GM21390 (cell line): ENCODE data around the gene TIGIT.

Experiments
- ATAC-seq: cut with Tn5 transposase; IDR thresholded peaks from one replicate; pipeline ENCODE4 v1.9.1; 2021; ENCODE audit not compliant: unreplicated experiment

TIGIT gene

DNA sequence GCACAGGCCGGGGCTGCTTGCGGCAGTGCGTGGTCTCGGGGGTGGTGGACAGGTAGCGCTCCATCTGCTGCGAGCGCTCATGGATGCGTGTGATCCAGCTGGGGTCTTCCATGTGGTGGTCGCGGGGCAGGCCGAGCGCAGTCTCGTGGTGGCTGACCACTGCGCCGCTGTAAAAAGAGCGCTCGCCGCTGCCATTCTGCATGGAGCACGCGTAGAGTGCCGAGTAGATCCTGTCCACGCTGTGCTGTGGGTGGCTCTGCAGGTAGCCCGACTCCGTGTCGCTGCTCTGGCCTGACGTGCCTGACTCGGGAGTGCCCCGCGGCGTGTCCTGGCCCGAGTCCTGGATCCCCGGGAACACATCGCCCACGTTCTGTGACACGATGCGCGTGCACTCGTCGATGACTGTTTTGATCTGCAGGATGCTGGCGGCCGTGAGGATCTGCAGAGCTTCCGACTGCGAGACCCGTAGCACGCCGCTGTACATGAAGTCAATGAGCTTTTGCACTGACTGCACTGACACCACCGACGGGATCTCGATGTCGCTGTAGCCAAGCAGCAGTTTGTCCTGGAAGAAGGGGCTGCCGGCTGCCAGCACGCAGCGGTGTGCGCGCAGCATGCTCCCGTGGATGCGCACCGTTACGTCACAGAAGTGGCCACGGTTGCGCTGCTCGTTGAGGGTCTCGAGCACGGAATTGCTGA, 57.4 kb downstream of the TIGIT start:
- ATAC-seq = no peak

- no peak for ATAC-seq
These were observed 58.0 kb downstream of the TIGIT start for GRCh38 chr3:114351822-114352145.

- no peak for ATAC-seq
These were observed 61.8 kb downstream of the TIGIT start for GRCh38 chr3:114355653-114356052.

DNA sequence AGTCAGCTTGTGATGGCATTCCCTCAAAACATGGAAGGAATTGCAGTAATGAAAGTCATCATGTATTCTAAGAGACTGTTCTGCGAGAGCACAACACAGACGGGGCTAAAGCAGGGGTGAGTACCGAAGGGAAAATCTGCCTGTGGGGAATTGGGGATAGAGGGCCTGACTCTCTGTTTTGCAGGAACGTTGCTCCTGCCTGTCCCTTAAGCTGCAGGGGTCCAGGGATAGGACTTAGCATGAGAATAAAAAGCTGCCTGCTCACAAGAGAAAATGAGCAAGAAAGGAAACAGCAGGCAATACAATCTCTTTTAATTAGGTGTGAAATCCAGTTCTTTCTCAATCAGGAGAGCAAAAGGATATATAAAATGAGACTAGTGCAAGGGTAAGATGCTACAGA, 62.2 kb downstream of the TIGIT start:
- no peak for ATAC-seq

DNA sequence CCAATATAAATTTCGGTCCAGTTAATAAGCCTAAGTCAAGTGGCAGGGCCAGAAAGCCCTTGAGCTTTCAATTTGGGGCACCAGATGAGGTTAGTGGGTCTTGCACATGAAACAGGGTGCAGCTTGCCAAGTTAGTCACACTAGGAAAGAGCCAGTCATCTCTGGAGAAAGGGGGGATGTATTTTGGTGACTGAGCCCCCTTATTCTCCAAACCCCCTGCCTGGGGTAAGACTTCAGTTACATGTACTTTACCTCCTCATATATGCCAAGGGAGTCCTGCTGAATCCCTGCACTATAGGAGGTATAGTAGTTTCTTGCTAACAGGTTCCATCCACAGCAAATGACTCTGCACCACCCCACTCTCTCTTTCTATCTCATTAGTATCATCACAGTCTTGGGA, 62.7 kb downstream of the TIGIT start:
- no peak for ATAC-seq
